ENCODE data around the gene RAB36.

The RAB36 gene

DNA sequence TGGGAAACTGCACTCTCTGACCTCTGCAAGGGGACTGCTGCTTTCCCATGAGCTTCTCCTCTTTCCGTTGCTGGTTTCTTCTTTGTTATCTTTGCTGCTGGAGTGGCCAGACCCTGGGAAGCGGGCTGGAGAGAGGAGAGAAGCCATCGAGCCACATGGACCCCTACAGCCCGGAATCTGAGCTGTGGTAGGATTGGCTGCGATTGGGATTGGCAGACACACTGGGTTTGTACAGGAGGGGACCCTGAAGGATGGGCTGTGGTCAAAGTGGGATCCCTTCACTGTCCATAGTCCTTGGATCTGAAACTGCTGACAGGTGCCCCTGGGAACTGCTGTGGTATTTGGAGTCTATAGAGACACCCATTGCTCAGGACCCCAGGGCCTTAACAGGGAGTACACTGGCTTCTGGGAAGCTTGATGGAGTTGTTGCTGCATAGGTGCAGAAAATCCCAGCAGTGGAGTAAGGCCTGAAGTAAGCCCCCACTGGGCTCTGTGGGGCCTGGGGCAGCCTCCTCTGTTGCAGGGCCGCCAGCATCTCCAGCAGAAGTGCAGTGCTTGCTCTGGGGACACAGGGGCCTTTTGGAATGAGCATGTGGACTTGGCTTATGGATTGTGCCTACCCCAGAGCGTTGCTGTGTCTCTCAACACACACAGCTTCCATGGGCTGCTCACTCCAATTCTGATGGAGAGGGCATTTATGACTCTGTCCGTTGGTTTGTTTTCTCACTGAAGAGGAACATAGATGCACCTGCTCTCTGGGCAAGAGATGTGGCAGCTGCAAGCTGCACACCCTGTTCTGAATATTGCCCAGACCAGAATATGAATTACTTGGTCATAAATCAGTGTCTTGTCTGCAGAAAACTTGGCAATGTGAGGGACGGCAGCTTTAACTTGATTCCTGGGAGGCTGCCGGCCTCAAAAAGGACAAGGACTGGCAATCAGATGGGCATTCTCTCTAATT is 67.1 kb downstream of the RAB36 start:
- DNase-seq: no peak

DNA sequence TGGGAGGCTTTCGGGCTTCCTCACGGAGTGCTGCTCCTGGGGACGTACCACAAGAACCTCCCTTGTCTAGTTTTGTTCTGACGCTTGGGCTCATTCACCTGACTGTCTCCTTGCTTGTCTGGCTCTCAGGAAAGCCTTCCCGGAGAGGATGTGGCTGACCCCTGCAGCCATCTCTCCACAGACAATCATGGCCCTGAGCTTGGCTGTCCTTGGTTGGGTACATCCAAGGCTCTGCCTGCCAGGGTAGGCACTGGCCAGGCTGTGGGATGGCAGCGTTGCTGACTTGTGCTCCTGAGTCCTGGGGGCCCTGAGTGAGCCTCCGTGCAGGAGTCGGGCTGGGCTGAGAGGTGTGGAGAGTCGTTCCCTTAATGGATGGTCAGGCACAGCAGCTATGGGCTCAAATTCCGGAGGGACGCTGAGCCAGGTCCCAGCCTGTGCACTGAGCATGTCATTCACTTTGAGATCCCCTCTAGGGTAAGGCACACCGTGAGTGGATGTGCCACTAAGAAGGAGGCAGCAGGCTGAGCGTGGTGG is 67.8 kb downstream of the RAB36 start:
- no peak for DNase-seq

DNA sequence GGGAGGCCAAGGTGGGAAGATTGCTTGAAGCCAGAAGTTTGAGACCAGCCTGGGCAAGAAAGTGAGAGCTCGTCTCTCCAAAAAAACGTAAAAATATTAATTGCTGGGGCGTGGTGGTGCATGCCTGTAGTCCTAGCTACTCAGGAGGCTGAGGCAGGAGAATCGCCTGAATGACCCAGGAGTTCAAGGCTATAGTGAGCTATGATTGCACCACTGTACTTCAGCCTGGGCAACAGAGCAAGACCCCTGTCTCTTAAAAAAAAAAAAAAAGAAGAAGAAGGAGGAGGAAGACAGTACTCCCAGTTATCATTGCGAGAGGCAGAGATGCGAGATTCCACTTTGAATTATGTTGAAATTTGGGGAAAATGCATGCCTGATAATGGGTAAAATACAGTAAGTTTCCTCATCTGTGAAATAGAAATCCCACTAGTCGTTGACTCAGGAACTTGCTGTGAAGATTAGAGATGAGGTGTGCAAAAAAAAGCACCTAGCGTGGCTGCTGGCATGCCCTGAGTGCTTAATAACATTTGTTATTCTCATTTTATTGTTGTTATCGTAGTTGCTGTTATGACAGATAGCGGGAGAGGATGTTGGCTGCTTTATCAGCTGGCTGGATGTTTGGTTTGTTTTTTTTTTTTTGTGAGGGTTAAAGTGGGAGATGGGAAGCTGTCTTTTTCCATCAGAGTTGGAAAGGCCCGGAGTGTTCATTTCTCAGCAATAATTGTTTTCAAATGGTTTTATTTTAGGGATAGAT is 68.5 kb downstream of the RAB36 start:
- DNase-seq: no peak

Data from activated naive CD4-positive, alpha-beta T cell treated with anti-CD3 and anti-CD28 coated beads, Interleukin-2, amount 50 U/mL, for 16 hours (primary cell).